ENCODE data around the gene NLRC3. TPM values are rescaled to one million over a fixed set of nuclear protein-coding genes. Genes with fewer than 3 reads are reported as not detected.

NLRC3 gene
- total RNA-seq, 1 experiment from 2014 or later, result not detected

GRCh38 chr16:3536271-3536731, 40.9 kb downstream of the NLRC3 start:
- BruUV-seq (replicated peaks), result no TSS peak
- H3K27me3 Mint-ChIP-seq (ENCODE audit: insufficient read depth, unreplicated experiment), result no peaks in the 10 kb centered on the region
- no peak for DNase-seq
- no peak for TF ChIP-seq CTCF (IDR thresholded peaks at IDR 0.05; ENCODE audit: insufficient read depth in 1 of 2, low read depth in 1 of 2, low read length in 1 of 2, severe bottlenecking in 1 of 2, unreplicated experiment in 1 of 2)
- no peaks in the 10 kb centered on the region for H3K9me3 ChIP-seq
- no peak overlapping the region for H3K4me3 Mint-ChIP-seq (ENCODE audit: unreplicated experiment)
- H3K4me1 ChIP-seq, result no peaks in the 10 kb centered on the region
- no peaks in the 10 kb centered on the region for H3K9me3 Mint-ChIP-seq (ENCODE audit: unreplicated experiment)
- H3K27me3 ChIP-seq (replicated peaks; ENCODE audit: control insufficient read depth, insufficient read depth, low read length), result no peaks in the 10 kb centered on the region
- no peak overlapping the region for H3K4me3 ChIP-seq (ENCODE audit: low read depth, low read length)
- peaks cover 9% of the 10 kb centered on the region for H3K36me3 Mint-ChIP-seq (ENCODE audit: insufficient read depth, unreplicated experiment)
- POLR2A ChIA-PET, result no interaction called here
- CTCF ChIA-PET, result no interaction called here
- intact Hi-C loops (cut with micrococcal nuclease; ENCODE audit: unreplicated experiment), result no loop called here
- H3K4me1 Mint-ChIP-seq (ENCODE audit: low read depth, unreplicated experiment), result no peaks in the 10 kb centered on the region
- no peak overlapping the region for H3K27ac Mint-ChIP-seq (ENCODE audit: unreplicated experiment)
- no peaks in the 10 kb centered on the region for H3K36me3 ChIP-seq (ENCODE audit: control insufficient read depth, insufficient read depth, low read length)

- TF ChIP-seq CTCF (IDR thresholded peaks at IDR 0.05; ENCODE audit: insufficient read depth in 1 of 2, low read depth in 1 of 2, low read length in 1 of 2, severe bottlenecking in 1 of 2, unreplicated experiment in 1 of 2), result no peak
- H3K9me3 Mint-ChIP-seq (ENCODE audit: unreplicated experiment), result no peaks in the 10 kb centered on the region
- H3K27me3 Mint-ChIP-seq (ENCODE audit: insufficient read depth, unreplicated experiment), result no peaks in the 10 kb centered on the region
- ChIA-PET POLR2A (no interaction called here), CTCF (no interaction called here)
- Histone ChIP-seq H3K4me1 (no peaks in the 10 kb centered on the region), H3K9me3 (no peaks in the 10 kb centered on the region), H3K27me3 (replicated peaks; ENCODE audit: control insufficient read depth, insufficient read depth, low read length) (no peaks in the 10 kb centered on the region), H3K4me3 (ENCODE audit: low read depth, low read length) (no peak overlapping the region), H3K36me3 (ENCODE audit: control insufficient read depth, insufficient read depth, low read length) (peaks cover 1% of the 10 kb centered on the region; the same call in 1 of the 2 replicates)
- no peak overlapping the region for H3K27ac Mint-ChIP-seq (ENCODE audit: unreplicated experiment)
- no peaks in the 10 kb centered on the region for H3K4me1 Mint-ChIP-seq (ENCODE audit: low read depth, unreplicated experiment)
- intact Hi-C loops (cut with micrococcal nuclease; ENCODE audit: unreplicated experiment), result no loop called here
- no TSS peak for BruUV-seq (replicated peaks)
- peaks cover 9% of the 10 kb centered on the region for H3K36me3 Mint-ChIP-seq (ENCODE audit: insufficient read depth, unreplicated experiment)
- no peak overlapping the region for H3K4me3 Mint-ChIP-seq (ENCODE audit: unreplicated experiment)
- DNase-seq, result no peak
These were observed 43.1 kb downstream of the NLRC3 start for GRCh38 chr16:3534126-3534525.

- DNase-seq, result no peak
- POLR2A ChIA-PET, result no interaction called here
- H3K9me3 Mint-ChIP-seq (ENCODE audit: unreplicated experiment), result peaks cover 9% of the 10 kb centered on the region
These were observed 44.5 kb downstream of the NLRC3 start for GRCh38 chr16:3532741-3533140.

More at GRCh38 chr16:3532741-3533140, 44.5 kb downstream of the NLRC3 start:
- H3K36me3 ChIP-seq (ENCODE audit: control insufficient read depth, insufficient read depth, low read length), result peaks cover 1% of the 10 kb centered on the region; the same call in 1 of the 2 replicates
- H3K4me1 ChIP-seq, result no peaks in the 10 kb centered on the region
- Mint-ChIP-seq H3K4me1 (ENCODE audit: low read depth, unreplicated experiment) (no peaks in the 10 kb centered on the region), H3K27me3 (ENCODE audit: insufficient read depth, unreplicated experiment) (no peaks in the 10 kb centered on the region), H3K27ac (ENCODE audit: unreplicated experiment) (no peak overlapping the region), H3K4me3 (ENCODE audit: unreplicated experiment) (no peak overlapping the region), H3K36me3 (ENCODE audit: insufficient read depth, unreplicated experiment) (peaks cover 16% of the 10 kb centered on the region)
- no peak overlapping the region for H3K4me3 ChIP-seq (ENCODE audit: low read depth, low read length)
- BruUV-seq (replicated peaks), result no TSS peak
- H3K27me3 ChIP-seq (replicated peaks; ENCODE audit: control insufficient read depth, insufficient read depth, low read length), result no peaks in the 10 kb centered on the region
- no peaks in the 10 kb centered on the region for H3K9me3 ChIP-seq
- TF ChIP-seq CTCF (IDR thresholded peaks at IDR 0.05; ENCODE audit: insufficient read depth in 1 of 2, low read depth in 1 of 2, low read length in 1 of 2, severe bottlenecking in 1 of 2, unreplicated experiment in 1 of 2), result no peak
- CTCF ChIA-PET, result no interaction called here
- intact Hi-C loops (cut with micrococcal nuclease; ENCODE audit: unreplicated experiment), result no loop called here

All from Caco-2 (cell line).